ENCODE measurements around the gene PCDHA2.
A peak's percentile ranks its signal among the peaks of the same experiment; 100 is the strongest.

The PCDHA2 gene

DNA sequence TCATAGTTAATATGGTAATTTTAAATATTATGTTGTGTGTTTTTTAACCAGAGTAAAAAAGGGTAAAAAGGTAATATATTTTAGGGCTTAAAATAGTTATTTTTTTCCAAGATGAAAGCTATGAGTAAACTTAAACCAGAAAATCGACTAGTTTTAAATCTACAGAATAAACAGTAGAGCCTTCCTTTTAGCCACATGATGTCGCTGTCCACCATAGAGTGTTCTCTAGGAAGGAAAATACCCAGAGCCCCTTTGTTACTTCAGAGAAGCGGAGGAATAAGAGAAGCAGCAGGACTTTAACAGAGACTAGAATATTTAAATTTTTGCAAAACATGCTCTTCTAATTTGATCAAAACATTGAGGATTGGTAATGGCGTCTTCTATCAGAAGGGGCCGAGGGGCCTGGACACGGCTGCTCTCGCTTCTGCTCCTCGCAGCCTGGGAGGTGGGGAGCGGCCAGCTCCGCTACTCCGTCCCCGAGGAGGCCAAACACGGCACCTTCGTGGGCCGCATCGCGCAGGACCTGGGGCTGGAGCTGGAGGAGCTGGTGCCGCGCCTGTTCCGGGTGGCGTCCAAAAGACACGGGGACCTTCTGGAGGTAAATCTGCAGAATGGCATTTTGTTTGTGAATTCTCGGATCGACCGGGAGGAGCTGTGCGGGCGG, at the start of gene PCDHA2:
Gene PCDHA2, plus strand, starts transcription at position 258 of the 664 bp plus-strand sequence.
- TF ChIP-seq RAD21 (IDR thresholded peaks at IDR 0.05; ENCODE audit: low read depth) (peak; percentile 29), NFIC (IDR thresholded peaks at IDR 0.05) (no peak)

GRCh38 chr5:140753561-140753960, 41.1 kb upstream of the PCDHA2 start:
- TF ChIP-seq EGR1 (IDR thresholded peaks at IDR 0.05) (no peak), USF1 (IDR thresholded peaks at IDR 0.05) (no peak), YY1 (IDR thresholded peaks at IDR 0.05; ENCODE audit: low read depth) (no peak)

- TF ChIP-seq, protein P1, sequence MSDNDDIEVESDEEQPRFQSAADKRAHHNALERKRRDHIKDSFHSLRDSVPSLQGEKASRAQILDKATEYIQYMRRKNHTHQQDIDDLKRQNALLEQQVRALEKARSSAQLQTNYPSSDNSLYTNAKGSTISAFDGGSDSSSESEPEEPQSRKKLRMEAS (IDR thresholded peaks at IDR 0.05): no peak
- 0 out of 2 replicates have a peak, but pooled peaks have one; percentile 15 for TF ChIP-seq USF1 (IDR thresholded peaks at IDR 0.05)
Measured at GRCh38 chr5:140764177-140764973, 30.3 kb upstream of the PCDHA2 start.

GRCh38 chr5:140767444-140767843, 27.2 kb upstream of the PCDHA2 start:
- TF ChIP-seq RAD21 (IDR thresholded peaks at IDR 0.05; ENCODE audit: low read depth) (no peak), EGR1 (IDR thresholded peaks at IDR 0.05) (no peak), TEAD4 (IDR thresholded peaks at IDR 0.05) (no peak)

DNA sequence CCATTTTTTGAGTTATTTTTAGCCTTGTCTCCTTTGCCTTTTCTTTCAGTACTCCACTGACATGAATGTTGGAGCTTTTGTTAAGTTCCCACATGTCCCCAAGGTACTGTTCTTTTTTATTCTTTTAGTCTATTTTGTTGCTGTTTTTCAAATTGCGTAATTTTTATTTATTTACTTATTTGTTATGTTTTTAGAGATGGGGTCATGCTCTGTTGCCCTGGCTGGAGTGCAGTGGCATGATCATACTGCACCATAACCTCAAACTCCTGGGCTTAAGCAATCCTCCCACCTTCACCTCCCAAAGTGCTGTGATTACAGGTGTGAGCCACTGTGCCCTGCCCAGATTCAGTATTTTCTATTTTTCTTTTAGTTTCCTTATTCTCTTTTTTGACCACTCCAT, 14.1 kb upstream of the PCDHA2 start:
- no peak for TF ChIP-seq TEAD4 (IDR thresholded peaks at IDR 0.05)

DNA sequence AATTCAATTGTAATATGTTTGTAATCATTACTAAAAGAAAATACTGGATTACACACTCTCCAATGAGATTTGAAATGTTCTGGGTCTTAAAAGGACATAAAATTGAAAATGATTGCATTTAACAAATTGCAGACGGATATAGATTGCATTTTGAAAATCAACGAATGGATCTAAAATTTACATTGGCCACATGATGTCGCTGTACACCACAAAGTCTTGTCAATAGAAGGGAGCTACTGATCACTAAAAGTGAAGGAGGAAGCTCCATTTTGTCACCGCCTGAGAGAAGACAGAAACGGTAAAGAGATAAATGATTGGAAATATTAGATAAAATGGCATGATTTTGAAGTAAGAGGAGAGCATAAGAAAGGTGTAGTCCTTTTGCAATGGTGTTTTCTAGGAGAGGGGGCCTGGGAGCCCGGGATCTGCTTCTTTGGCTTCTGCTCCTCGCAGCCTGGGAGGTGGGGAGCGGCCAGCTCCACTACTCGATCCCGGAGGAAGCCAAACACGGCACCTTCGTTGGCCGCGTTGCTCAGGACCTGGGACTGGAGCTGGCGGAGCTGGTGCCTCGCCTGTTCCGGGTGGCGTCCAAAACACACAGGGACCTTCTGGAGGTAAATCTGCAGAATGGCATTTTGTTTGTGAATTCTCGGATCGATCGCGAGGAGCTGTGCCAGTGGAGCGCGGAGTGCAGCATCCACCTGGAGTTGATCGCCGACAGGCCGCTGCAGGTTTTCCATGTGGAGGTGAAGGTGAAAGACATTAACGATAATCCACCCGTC, 8.6 kb upstream of the PCDHA2 start, which contains the start of gene PCDHA1:
Gene PCDHA1, plus strand, starts transcription at position 236 of the 782 bp plus-strand sequence.
- TF ChIP-seq TAF1 (IDR thresholded peaks at IDR 0.05; ENCODE audit: low read depth) (no peak), YY1 (IDR thresholded peaks at IDR 0.05; ENCODE audit: low read depth) (no peak)

DNA sequence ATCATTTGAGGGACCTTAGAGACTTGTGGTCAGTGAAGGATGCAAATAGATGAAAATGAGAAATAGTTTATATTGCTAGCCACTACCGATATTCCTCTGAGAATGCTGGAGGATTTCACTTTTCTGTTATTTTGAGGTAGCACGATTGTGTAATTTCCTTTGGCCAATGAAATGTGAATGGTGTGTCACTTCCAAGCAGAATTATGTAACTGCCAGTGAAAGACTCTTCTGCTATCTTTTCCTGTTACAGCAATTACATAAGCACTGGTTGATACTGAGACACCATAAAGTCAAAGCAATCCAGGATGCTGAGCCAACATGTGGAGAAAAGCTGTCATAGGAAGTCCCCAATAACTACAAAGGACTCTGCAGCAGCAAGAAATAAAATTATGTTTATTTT, 3.6 kb upstream of the PCDHA2 start:
- TF ChIP-seq YY1 (IDR thresholded peaks at IDR 0.05; ENCODE audit: low read depth): no peak
- no peak for TF ChIP-seq FOXM1 (IDR thresholded peaks at IDR 0.05; ENCODE audit: borderline replicate concordance, low read depth)
- no peak for TF ChIP-seq CEBPB (IDR thresholded peaks at IDR 0.05)
- TF ChIP-seq CREB1 (IDR thresholded peaks at IDR 0.05; ENCODE audit: low read depth): no peak
- TF ChIP-seq TCF12 (IDR thresholded peaks at IDR 0.05; ENCODE audit: low read depth): no peak
- TF ChIP-seq NFIC (IDR thresholded peaks at IDR 0.05): no peak
- TF ChIP-seq, protein P1 (IDR thresholded peaks at IDR 0.05): no peak
- TF ChIP-seq EP300 (IDR thresholded peaks at IDR 0.05; ENCODE audit: borderline replicate concordance): no peak
- no peak for TF ChIP-seq TAF1 (IDR thresholded peaks at IDR 0.05; ENCODE audit: low read depth)
- TF ChIP-seq REST (IDR thresholded peaks at IDR 0.05; ENCODE audit: low read depth): no peak
- TF ChIP-seq USF1 (IDR thresholded peaks at IDR 0.05): no peak
- no peak for TF ChIP-seq EGR1 (IDR thresholded peaks at IDR 0.05)
- TF ChIP-seq ZBTB7A (IDR thresholded peaks at IDR 0.05; ENCODE audit: low read depth): no peak
- TF ChIP-seq RAD21 (IDR thresholded peaks at IDR 0.05; ENCODE audit: low read depth): no peak

GRCh38 chr5:140795259-140795641, 598 bp downstream of the PCDHA2 start:
- TF ChIP-seq RAD21 (IDR thresholded peaks at IDR 0.05; ENCODE audit: low read depth) (no peak), FOXM1 (IDR thresholded peaks at IDR 0.05; ENCODE audit: borderline replicate concordance, low read depth) (no peak), USF1 (IDR thresholded peaks at IDR 0.05) (no peak), TAF1 (IDR thresholded peaks at IDR 0.05; ENCODE audit: low read depth) (no peak)
